Pons (tissue), 1 donor: ENCODE data around the gene CBFA2T3.

Experiments
- DNase-seq: peaks from one replicate; pipeline ENCODE4 v3.0.0-alpha.2; 2016; ENCODE audit warnings: low spot score

Gene CBFA2T3

DNA sequence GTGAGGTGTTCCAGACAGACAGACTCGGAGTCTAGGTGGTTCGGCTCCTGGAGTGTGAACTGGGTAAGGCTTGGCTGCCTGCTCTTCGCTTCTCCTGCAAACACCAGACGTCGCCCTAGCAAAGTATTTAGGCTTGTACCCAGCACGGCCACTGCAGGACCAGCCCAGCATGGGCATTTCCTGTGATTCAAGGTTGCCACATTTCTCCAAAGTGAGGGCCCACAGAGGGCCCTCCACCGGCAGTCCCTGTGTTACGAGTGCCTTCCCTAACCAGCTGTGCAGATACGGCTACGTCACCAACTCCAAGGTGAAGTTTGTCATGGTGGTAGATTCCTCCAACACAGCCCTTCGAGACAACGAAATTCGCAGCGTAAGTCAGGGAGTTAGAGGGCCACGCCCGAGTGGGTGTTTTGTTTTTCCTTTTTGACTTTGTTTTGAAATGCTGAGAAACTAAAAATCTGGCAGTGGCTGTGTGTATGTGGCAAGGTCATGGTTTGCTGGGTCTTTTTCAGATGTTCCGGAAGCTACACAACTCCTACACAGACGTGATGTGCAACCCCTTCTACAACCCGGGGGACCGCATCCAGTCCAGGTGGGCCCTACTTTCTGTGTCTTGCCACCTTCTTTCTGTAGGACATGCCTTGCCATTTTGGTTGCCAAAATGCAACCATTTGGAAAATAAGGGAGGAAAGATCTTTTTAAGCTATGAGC, 117.5 kb downstream of the CBFA2T3 start:
- no peak for DNase-seq

DNA sequence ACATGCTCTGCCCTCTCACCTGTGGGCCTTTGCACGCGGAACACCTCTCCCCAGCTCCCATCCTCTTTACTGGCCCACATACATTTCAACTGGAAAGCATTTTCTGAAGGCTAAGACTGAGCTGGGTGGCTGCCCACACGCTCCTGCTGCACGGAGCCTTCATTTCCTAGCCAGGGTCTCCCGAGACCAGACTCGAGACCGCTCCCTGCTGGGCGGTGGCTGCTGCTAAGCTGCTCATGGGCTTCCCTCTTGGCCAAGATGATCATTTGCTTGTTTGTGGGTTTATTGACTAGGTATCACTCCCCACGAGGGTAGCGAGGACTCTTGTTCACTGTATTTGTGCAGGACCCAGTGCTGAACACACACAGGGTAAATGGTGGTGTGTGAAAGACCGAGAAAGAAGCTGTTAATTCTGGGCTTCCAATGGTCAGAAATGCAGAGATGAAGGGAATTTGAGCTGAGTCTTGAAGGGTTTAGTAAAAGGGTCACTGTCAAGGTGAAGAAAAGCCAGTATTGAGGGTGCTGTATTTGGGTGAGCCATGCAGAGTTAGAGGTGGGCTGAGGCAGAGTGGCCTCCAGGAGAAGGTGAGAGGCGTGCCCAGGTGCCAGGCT, 119.2 kb downstream of the CBFA2T3 start:
- peak; percentile 84 for DNase-seq

DNA sequence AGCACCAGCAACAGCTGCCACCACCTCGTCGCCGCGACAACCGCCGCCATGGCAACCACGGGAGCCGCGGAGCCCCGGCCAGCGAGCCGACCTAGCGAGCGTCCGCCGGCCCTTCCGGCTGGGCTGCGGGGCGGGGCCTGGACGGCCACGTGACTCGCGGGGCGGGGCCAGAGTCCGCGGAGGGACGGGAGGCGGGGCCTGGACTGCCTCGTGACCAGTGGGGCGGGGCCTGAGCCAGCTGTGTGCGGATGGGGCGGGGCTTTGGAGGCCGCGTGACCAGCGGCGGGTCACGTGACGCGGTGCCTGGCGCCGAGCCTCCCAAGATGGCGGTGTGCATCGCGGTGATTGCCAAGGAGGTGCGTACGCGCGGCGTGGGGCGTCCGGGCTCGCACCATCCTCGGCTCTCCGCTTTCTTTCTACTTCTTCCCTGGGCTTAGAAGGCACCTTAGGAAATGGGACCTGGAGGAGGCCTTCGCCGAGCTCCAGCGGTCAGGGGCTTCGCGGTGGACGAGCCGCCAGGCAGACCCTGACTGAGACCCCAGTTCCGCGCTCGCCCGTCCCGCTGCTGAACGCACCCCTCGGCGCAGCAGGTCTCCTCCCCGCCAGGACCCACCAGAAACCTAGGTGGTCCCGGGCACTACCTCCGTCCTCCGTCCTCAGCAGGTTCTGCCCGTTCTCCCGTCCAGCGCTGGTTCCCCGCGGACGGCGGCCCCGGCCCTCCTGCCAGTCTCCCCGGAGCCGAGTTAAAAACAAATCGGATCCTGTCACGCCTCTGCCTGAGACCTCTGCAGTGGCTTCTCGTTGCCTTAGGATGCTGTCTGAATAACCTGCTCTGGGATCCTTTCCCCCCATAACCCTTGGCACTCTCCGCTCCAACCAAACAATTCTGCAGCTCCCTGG, 119.9 kb downstream of the CBFA2T3 start, which contains the start of the genes GALNS and TRAPPC2L:
TSS of gene GALNS (minus strand) at position 120 of the 900 bp plus-strand sequence. CDS start at position 50, 70 bp downstream.
TSS of gene TRAPPC2L (plus strand) at position 300 of the 900 bp plus-strand sequence. CDS start at position 324, 24 bp downstream.
- peak; percentile 91 for DNase-seq

DNA sequence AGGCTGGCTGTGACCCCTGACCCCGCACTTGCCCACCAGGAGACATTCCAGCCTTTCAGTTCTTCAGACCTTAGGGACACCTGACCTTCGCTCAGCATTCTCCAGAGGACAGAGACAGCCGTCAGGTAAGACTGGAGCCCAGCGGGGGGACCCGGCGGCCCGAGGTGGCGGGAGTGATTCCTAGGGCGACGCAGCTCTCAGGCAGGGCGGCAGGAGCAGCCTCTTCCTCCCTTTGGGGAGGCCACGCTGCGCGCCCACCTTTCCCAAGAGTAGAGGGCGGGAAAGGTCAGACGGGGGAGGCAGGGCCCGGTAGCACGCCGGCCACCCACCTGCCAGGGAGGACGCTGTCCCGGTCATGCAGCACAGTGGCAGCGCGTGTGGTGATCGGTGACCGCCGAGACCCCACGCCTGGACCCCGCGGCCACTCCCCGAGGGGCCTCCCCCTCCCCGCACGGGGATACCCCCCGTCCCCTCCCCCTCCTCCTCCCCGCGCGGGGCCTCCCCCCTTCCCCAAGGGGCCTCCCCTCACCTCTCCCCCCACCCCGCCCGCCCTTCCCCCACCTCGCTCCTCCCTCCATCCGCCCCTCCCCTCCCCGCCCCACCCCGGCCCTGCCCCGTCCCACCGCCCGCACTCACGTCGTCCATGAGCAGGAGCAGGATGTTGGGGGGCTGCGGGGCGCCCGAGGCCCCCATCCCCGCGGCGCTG, 120.7 kb downstream of the CBFA2T3 start:
- DNase-seq = peak; percentile 1

DNA sequence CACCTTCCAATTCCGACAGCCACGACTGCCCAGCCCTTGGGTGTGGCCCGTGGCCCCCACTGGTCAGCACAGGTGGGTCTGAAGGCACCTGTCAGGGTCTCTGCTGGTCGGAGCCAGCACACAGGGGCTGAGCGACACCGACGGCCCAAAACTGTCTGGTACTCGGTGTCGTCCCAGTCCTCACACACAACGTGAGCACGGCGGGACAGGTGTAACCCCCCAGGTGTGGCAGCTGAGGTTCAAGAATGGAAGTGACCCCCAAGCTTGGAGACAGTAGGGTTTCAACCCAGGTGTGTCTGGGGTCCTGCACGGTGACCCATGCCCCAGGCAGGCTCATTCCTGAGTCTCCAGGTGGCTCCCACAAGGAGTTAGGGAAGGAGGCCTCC, 121.3 kb downstream of the CBFA2T3 start:
- peak; percentile 1 for DNase-seq

DNA sequence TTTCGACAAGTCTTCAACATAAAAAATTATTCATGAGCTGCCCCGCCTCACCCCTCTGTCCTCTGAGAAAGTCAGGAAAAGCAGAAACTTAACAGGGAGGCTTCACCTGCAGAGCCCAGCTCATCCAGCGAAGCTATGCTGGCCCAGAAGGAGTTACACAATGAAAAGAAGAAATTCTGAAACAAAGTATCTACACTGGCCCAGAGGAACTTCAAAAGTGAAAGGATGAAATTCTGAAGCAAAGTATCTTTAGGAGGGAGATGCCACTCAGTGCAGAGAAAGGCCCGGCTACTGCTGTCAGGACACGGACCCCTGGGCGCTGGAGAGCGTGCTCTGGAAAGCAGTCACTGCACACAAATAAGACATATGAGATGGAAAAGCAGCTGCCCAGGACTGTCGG, 121.8 kb downstream of the CBFA2T3 start:
- DNase-seq = no peak

DNA sequence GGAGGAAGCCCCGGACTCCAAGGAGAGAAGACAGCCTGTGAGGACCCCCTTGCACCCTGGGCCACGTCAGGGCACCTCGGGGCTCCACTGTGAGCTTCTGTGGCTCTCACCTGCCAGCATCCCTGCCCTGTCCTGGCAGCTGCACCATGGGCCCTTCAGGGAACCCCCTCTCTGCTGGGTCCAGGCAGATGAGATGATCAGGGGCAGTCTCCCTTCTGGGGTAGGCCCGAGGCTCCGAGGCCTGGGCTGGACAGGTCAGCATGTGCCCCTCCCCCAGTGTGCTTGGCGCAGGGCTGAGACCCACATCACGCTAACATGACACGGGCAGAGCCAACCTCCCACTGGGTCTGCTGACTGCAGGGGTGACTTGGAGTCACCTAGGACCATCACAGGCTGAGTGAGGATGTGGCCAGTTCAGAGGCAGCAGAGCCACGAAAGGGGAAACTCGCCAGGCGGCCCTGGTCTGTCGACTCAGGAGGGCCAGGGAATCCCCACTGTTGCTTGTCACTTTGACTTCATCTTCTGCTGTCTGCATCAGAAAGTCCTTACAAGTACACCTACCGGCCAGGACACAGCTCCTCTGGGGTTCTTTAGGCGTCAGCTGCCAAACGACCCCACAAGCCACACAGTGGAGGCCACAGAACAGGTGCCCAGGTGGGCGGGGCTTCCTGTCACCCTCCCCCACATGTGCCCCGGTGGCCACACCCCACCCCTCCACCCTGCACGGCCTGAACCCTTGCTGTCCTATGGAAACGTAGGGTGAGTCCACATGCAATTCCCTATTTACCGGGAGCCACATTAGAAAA, 122.5 kb downstream of the CBFA2T3 start:
- peak; percentile 5 for DNase-seq

DNA sequence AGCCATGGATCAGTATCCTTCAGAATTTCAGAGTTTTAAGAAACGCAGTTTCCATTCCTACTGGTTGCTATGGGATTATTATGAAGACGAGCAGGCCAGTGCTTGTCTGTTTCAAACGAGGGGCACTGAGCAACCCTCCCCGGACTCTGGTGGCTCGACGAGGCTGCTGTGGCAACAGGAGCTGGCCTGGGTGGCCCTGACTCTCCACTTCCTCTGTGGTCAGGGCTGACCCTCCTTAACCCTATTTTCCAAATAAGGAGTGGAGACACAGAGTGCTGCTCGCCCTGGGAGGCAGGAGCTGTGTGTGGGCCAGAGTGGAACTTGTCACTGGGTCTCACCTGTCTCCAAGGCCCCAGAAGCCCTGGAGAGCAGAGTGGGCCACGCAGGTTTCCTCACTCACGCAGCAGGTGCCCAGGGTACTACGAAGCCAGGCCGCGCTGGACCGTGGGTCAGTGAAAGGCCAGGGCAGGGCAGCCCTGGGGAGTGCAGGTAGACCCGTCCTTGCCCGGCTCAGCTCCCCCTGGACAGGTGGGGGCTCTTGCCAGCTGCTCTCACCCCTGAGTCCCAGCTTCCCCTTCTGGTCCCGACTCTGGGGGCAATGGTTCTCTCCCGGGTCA, 123.6 kb downstream of the CBFA2T3 start:
- no peak for DNase-seq

DNA sequence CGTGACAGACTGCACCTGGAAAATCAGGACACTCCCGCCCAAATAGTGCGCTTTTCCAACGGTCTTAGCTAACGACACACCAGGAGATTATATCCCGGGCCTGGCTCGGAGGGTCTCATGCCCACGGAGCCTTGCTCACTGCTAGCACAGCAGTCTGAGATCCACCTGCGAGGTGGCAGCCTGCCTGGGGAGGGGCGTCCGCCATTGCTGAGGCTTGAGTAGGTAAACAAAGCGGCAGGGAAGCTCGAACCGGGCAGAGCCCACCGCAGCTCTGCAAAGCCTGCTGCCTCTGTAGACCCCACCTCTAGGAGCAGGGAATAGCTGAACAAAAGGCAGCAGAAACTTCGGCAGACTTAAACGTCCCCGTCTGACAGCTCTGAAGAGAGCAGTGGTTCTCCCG, 125.4 kb downstream of the CBFA2T3 start:
- DNase-seq = no peak

DNA sequence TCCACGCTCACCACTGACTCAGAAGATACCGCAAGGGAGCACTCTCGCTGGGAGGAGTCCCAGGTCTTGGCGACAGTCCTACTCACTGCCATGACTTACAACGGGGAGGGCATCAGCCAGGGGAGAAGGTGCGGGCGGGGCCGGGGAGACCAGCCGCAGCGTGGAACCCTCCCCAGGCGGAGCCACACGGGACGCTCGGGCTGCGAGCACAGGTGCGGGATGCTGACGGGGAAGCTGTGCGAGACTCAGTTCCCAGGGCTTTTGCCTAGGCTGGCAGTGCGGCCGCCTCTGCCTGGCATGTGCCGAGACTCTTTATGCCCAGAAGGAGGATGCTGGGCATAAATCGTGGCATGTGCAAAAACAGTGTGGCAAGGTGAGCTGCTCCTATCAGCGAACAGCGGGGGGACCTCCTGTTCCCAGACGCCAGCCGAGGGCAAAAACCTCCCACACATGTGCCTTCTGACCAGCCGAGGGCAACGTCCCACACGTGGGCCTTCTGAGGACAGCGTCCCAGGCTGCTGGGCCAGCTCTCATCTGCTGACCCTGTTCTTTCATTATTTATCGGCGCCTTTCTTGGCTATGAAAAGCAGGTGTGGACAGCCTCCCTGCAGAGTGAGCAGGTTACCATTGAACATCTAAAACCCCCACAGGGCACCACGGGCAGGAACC, 126.3 kb downstream of the CBFA2T3 start:
- no peak for DNase-seq

DNA sequence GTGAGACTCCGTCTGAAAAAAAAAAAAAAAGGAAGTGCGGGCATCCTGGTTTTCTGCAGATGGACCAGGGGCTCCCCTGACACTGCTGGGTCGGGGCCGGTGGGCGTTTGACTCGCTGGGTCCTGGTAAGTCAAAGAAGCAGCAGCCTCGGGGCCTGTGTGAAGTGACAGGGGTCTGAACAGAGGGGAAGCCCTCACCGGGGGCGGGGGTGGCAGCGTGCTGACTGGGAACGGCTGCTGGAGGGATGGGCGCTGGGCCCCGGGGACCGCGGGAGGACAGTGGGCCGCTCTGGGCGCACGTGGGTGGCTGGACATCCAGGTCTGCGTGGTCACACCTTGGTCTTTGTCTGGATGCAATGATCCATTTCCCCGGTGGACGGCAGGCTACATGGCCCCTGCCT, 128.4 kb downstream of the CBFA2T3 start:
- no peak for DNase-seq

DNA sequence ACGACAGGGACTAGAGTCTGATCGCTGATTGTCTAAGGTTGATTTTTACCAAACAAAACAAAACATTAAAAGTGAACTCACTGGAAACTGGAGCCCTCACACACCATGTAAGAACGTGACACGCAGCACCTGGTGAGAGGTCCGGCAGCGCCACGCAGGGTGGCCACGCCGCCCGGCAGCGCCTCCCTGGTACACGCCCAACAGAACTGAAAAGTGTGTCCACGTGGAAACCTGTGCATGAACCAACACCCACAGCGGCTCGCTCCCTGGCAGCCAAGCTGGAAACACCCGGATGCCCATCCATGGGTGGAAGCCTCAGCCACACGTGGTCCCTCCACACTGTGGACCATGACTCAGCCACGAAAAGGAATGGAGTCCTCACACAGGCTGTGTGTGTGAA, 129.4 kb downstream of the CBFA2T3 start:
- no peak for DNase-seq

DNA sequence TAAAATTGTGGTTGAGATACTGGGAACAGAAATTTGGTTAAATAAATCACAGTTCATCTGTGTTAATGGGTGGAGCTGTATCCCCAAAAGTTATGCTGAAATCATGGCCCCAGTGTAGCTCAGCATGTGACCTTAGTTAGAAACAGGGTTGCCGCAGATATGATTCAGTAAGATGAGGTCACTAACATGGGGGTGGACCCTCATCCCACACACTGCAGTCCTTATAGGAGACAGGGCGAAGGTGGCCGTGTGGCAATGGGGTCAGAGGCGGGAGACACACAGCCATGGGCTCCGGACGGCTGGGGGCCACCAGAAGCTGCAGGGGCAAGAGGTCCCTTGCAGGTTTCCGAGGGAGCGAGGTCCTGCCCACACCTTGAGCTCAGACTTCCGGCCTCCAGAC, 130.9 kb downstream of the CBFA2T3 start:
- no peak for DNase-seq

DNA sequence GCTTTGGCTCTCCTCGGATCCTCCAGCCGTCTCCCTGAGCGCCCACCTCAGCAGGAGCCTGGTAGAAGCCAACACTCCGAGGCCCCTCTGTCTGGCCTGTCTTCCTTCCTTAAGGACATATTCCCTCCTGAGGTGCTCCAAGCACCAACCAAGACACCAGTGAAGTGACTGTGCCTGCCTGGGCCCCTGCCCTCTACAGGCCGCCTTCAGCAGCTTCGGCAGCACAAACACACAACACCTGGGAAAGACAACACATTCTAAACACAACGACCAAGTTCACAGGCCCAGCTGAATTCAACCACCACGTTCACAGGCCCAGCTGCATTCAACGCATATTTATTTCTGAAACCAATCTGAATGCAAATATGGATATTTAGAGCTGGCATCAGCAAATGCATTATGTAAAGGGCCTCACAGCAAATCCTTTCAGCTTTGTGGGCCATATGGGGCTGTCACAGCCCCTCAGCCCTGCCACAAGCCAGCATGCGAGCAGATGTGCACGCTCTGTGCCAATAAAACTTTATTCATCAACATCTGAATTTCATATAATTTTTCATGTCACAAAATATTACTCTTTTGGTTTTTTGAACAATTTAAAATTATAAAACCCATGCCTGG, 132.5 kb downstream of the CBFA2T3 start:
- no peak for DNase-seq

DNA sequence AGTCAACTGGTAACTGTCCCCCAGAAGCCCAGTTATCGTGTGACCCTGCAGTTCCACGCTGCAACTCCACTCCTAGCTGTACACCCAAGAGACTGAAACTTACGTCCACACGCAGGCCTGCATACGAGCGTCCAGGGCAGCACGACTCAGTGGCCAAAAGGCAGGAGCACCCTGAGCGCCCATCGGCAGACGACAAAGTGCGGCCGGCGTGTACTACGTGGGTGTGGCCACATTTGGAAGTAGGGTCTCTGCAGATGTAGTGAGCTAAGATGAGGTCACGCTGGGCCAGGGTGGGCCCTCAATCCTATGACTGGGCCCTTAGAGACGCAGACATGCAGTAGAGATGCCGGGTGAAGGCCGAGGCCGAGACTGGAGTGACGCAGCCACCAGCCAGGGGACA, 133.8 kb downstream of the CBFA2T3 start:
- no peak for DNase-seq

DNA sequence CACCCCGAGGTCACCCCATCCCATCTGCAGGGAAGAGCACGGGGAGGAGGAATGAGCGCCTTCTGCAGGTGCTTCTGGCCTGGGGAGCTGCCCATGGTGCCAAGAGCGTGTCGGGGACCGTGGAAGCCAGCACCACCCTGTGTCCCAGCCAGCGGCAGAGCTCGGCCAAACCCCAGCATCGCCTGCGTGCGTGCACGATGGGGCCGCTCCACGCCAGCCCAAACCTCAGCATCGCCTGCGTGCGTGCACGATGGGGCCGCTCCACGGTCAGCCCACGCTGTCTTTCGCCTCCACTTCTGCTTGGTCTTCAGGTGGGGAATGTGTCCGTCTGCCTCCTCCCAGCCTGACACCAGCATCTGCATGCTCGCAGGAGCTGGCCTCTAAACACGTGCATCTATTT, 134.2 kb downstream of the CBFA2T3 start:
- DNase-seq = no peak

DNA sequence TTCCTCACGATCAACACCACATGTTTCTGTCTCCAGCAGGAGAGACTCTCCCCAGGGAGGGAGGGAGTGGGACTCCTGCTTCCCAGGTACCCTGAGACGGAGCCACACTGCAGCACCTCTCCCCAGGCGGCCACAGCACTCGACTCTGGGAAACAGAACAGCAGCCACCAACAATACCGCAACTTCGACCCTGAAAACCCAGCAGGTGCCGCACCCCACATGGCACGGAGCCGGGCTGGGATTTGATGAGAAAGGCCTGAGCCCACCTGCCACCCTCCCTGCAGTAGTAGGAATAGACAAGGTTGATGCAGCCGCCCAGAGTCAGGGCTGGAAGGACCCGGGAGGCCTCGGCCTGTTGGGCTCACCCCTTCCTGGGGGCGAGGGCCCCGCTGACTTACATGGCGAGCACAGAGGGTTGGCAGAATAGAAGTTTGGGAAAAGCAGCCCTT, 134.7 kb downstream of the CBFA2T3 start:
- DNase-seq = no peak

DNA sequence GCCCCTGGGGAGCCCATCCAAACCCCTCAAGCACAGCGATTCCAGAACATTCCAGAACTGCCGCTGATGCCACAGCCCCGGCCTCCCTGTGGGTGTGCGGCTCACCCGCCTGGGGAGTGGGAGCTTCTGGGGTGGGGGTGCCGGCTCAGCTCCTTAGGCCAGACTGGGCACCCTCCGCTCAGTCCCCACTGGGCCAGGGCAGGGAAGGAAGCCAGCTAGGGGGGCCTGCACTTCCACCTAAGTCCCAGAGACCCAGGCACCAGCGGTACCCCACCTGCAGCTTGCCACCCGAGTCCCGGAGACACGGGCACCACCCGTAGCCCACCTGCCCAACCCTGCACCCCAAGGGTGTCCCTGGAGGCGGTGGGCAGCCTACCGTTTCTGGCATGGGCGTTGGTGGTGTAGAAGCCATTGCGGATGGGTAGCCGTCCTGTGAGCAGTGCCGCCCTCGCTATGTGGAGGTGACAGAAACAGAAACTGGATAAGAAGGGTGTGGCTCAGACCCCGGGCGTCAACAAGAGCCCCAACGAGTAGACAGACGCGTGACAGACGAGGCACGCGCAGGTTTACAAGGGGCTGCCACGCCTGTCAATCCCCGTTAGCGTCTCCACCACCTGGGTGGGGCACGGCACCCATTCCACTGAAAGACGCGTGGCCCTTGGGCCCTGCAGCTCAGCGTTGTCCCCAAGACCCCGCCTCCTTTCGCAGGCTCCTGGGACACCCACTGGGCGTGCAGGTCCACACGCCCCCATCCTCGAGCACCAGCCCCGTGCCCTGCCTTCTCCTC, 135.3 kb downstream of the CBFA2T3 start:
- no peak for DNase-seq
